AG04450 (cell line): ENCODE results near the gene SPATC1L. TPM values are rescaled to one million over a fixed set of nuclear protein-coding genes. Genes with fewer than 3 reads are reported as not detected.

Source experiments
- CTCF ChIA-PET: fragments of 300-600, 350-600 bp; formaldehyde crosslinking; extraction: SDS; loops from one replicate; lab custom pipeline; 2022; ENCODE audit warnings: antibody characterized with exemption, inconsistent platforms; lab: Charles Lee
- POLR2A ChIA-PET: fragments of 350-600 bp; formaldehyde crosslinking; extraction: SDS; loops from one replicate; lab custom pipeline; 2021; ENCODE audit warnings: antibody characterized with exemption, inconsistent platforms; lab: Yijun Ruan, JAX
- DNase-seq: peaks from one replicate; pipeline ENCODE4 v3.0.0-alpha.2; 2011; ENCODE audit warnings: low read depth, low spot score
- H3K27ac ChIP-seq: one replicate; pipeline ENCODE4 v1.5.1; 2012; ENCODE audit warnings: low read depth, low read length, control low read depth
- H3K27me3 ChIP-seq: one replicate; pipeline ENCODE4 v1.6.0; 2012; ENCODE audit warnings: low read length; ENCODE audit not compliant: control insufficient read depth, insufficient read depth
- H3K4me3 ChIP-seq: 2 replicates; pipeline ENCODE4 v1.5.1; 2011; ENCODE audit warnings: mild to moderate bottlenecking, low read depth, low read length, control low read depth
- H3K9me3 ChIP-seq: 2 replicates; pipeline ENCODE4 v1.5.1; 2012; ENCODE audit warnings: low read length; ENCODE audit not compliant: control insufficient read depth, insufficient read depth
- CTCF ChIP-seq: IDR thresholded peaks from 2 replicates; pipeline ENCODE4 v1.5.1; 2011; ENCODE audit warnings: low read depth, low read length, control low read depth, inconsistent platforms
- polyA plus RNA-seq: library from polyadenylated mRNA; depleted of rRNA; stranded (reverse); fragments of >200 nt; gene quantifications from 2 replicates; pipeline ENCODE4 v1.2.3, GENCODE V29; 2011

SPATC1L gene
- polyA plus RNA-seq, 1 experiment, result 1.6 TPM

DNA sequence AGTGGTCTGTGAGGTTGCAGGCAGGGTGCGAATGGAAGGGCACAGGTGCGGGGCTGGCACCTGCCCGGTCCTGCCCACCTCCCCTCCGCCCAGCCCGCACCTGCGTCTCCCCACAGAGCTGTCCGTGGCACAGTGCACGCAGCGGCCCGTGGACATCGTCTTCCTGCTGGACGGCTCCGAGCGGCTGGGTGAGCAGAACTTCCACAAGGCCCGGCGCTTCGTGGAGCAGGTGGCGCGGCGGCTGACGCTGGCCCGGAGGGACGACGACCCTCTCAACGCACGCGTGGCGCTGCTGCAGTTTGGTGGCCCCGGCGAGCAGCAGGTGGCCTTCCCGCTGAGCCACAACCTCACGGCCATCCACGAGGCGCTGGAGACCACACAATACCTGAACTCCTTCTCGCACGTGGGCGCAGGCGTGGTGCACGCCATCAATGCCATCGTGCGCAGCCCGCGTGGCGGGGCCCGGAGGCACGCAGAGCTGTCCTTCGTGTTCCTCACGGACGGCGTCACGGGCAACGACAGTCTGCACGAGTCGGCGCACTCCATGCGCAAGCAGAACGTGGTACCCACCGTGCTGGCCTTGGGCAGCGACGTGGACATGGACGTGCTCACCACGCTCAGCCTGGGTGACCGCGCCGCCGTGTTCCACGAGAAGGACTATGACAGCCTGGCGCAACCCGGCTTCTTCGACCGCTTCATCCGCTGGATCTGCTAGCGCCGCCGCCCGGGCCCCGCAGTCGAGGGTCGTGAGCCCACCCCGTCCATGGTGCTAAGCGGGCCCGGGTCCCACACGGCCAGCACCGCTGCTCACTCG, 52.2 kb downstream of the SPATC1L start:
- Histone ChIP-seq H3K4me3 (no peak overlapping the region), H3K27me3 (no peaks in the 10 kb centered on the region), H3K9me3 (peaks cover 42% of the 10 kb centered on the region; the same call in 1 of the 2 replicates), H3K27ac (no peak overlapping the region)
- DNase-seq, result no peak
- ChIA-PET CTCF (interaction anchor here (1.4 kb wide), 1 partner anchor 11 kb away, joined by 3 read pairs; no protein-coding TSS in a partner anchor), POLR2A (interaction anchor here (1.2 kb wide), 1 partner anchor 8 kb away, joined by 3 read pairs; no protein-coding TSS in a partner anchor)
- no peak for TF ChIP-seq CTCF

DNA sequence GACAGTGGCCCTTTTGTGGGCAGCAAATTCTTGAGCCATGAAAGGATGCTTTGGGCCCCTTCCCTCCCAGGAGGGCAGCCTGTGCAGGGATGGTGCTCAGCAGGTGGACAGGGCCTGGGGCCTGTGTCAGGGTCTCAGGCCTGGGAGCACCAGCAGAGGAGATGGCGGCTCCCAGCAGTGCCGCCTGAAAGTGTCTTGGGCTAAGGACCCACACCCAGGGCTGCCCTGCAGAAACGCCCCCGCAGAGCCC, 52.7 kb downstream of the SPATC1L start:
- no peak for TF ChIP-seq CTCF
- no peaks in the 10 kb centered on the region for H3K27me3 ChIP-seq
- H3K27ac ChIP-seq, result no peak overlapping the region
- CTCF ChIA-PET, result interaction anchor here (1.4 kb wide), 1 partner anchor 11 kb away, joined by 3 read pairs; no protein-coding TSS in a partner anchor
- no peak overlapping the region for H3K4me3 ChIP-seq
- peaks cover 46% of the 10 kb centered on the region; the same call in 1 of the 2 replicates for H3K9me3 ChIP-seq
- DNase-seq, result no peak
- POLR2A ChIA-PET, result interaction anchor here (1.3 kb wide), 1 partner anchor 103 kb away, joined by 4 read pairs; no protein-coding TSS in a partner anchor

DNA sequence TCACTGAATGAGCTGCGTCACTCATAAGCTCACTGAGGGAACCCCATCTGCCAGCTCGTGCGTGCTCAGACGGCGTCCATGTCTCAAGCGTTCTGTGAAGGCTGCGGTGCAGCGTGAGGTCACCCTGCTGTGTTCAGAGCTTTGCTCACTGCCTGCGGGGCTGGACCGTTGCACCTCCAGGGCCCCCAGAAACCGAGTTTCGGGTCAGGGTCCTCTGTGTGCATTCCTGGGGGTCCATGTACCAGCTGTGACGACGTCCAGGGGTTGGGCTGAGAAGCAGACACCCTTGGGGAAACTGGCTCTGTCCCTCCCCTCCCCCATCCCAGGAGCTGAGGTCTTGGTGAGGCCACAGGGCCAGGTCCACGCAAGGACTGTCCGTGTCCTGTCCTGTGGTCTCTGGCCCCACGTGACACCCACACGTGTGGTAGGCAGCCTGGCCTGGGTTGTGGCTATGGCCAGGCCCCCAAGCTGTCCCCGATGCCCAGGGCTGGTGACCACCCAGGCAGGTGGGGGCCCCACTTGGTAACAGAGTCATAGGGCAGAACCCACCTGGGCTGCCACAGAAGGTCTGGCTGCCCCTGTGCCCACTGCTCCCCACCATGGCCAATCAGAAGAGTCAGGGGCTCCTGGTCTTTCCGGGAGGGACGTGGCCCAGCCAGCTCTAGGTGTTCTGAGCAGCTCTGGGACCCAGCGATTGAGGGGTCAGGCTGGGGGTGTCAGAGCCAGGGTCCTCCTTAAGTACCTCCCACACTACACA, 53.2 kb downstream of the SPATC1L start:
- H3K27ac ChIP-seq, result peak overlapping the region; percentile 21
- H3K9me3 ChIP-seq, result peaks cover 51% of the 10 kb centered on the region; the same call in 1 of the 2 replicates
- no peak for DNase-seq
- ChIA-PET CTCF (interaction anchor here (1.4 kb wide), 1 partner anchor 12 kb away, joined by 3 read pairs; no protein-coding TSS in a partner anchor), POLR2A (interaction anchor here (1.1 to 1.3 kb wide), 3 partner anchors 103 to 157 kb away, joined by 3 to 4 read pairs (median 4); partner anchors contain the start of gene COL6A1)
- no peaks in the 10 kb centered on the region for H3K27me3 ChIP-seq
- no peak overlapping the region for H3K4me3 ChIP-seq
- no peak for TF ChIP-seq CTCF

DNA sequence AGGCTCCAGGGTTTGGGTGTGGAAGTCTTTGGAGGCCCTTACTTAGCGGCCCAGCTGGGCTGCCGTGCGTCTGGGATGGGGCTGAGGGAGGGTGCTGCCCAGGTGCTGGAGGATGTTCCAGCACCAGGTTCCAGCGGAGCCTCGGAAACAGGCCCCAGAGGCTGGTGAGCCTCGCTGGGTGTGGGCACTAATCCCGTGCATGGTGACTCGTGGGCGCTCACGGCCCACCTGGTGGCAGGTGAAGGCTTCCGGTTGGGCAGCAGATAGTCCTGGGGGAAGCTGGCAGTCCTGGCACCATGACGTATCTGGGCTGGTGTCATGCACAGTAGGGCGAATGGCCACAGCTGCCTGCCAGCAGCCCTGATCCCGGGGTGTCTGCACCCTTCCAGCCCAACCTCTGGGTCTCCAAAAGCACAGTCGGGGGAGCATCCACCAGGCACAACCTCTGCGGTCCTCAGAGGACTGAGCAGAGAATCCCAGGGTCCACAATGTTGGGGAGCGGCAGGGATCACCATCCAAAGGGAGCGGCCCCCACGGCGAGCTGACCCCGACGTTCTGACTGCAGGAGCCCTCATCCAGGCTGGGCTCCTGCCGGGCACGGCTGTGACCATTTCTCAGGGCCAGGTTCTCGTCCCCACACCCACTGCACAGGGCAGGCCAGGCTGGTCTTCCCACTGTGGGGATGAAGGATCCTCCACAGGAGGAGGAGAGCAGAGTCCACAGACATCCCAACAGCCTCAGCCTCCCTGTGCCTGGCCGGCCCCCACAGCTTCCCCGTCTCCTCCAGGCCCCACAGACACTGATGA, 54.2 kb downstream of the SPATC1L start:
- CTCF ChIA-PET, result interaction anchor here (1.4 kb wide), 1 partner anchor 13 kb away, joined by 3 read pairs; no protein-coding TSS in a partner anchor
- POLR2A ChIA-PET, result interaction anchor here (0.6 to 1.3 kb wide), 4 partner anchors 9 to 156 kb away, joined by 3 to 4 read pairs (median 4); partner anchors contain the start of gene COL6A1
- TF ChIP-seq CTCF, result no peak

More for the DNA sequence above, 54.2 kb downstream of the SPATC1L start:
- Histone ChIP-seq H3K27ac (peak overlapping the region; percentile 31), H3K27me3 (no peaks in the 10 kb centered on the region), H3K4me3 (no peak overlapping the region), H3K9me3 (peaks cover 53% of the 10 kb centered on the region; the same call in 1 of the 2 replicates)
- no peak for DNase-seq
